ENCODE results near the gene NFATC4.

- TF ChIP-seq CTCF (IDR thresholded peaks at IDR 0.05) (no peak), POLR2A (IDR thresholded peaks at IDR 0.05) (no peak)
These were observed 16.2 kb downstream of the NFATC4 start for GRCh38 chr14:24384169-24384568.

Measured in testis (tissue), 2 donors.